Vagina (tissue), 2 donors: ENCODE measurements around the gene HMX1. TPM values are rescaled to one million over a fixed set of nuclear protein-coding genes. Genes with fewer than 3 reads are reported as not detected.

Experiments
- DNase-seq, 2 donors: peaks; one replicate each; pipeline ENCODE4 v3.0.0-alpha.2; 2017; ENCODE audit errors: extremely low spot score in 2 of 2
- H3K27ac ChIP-seq: fragments of 200-600 bp; sonication (generic); one replicate; pipeline ENCODE4 v1.5.1; 2019
- H3K27me3 ChIP-seq: fragments of 200-600 bp; sonication (generic); one replicate; pipeline ENCODE4 v1.5.1; 2019
- H3K36me3 ChIP-seq, 2 donors: fragments of 200-600 bp; sonication (generic); one replicate each; pipeline ENCODE4 v1.5.1; 2017 to 2019
- H3K4me1 ChIP-seq: fragments of 200-600 bp; sonication (generic); one replicate; pipeline ENCODE4 v1.5.1; 2019
- H3K4me3 ChIP-seq, 2 donors: fragments of 200-600 bp; sonication (generic); 1 replicate in 1 of 2; 2 replicates in 1 of 2; pipeline ENCODE4 v1.5.1; 2016 to 2019
- H3K9me3 ChIP-seq: fragments of 200-600 bp; sonication (generic); one replicate; pipeline ENCODE4 v1.5.1; 2019
- POLR2A ChIP-seq, 2 donors: fragments of 450-650 bp; IDR thresholded peaks; one replicate each; pipeline ENCODE4 v1.6.1; 2017; ENCODE audit warnings: antibody characterized with exemption in 2 of 2, mild to moderate bottlenecking in 2 of 2, moderate library complexity in 2 of 2
- POLR2AphosphoS5 ChIP-seq, 2 donors: sonication (generic); formaldehyde crosslinking; IDR thresholded peaks; one replicate each; pipeline ENCODE4 v1.9.0; 2017; ENCODE audit warnings: antibody characterized with exemption in 2 of 2, mild to moderate bottlenecking in 2 of 2, low read depth in 1 of 2; ENCODE audit not compliant: insufficient read depth in 1 of 2
- intact Hi-C: fragments of 100-400 bp; cut with DNase I; formaldehyde crosslinking; loops from one replicate; pipeline ENCODE4 v1.15.1; 2023
- total RNA-seq: library from RNA; depleted of rRNA; stranded (reverse); fragments of >200 nt; gene quantifications from one replicate; pipeline ENCODE4 v1.2.3, GENCODE V29; 2016
- TF ChIP-seq, protein P1 (sequence below), 3 experiments: fragments of 450-650 bp in 2 of 3; fragments of 200-600 bp in 1 of 3; sonication (generic) in 1 of 3; IDR thresholded peaks; one replicate each; pipeline ENCODE4 v1.5.1; 2017 to 2019; ENCODE audit warnings: antibody characterized with exemption in 3 of 3, mild to moderate bottlenecking in 2 of 3, moderate library complexity in 2 of 3

The HMX1 gene
- total RNA-seq, 1 donor from 2014 or later = not detected

DNA sequence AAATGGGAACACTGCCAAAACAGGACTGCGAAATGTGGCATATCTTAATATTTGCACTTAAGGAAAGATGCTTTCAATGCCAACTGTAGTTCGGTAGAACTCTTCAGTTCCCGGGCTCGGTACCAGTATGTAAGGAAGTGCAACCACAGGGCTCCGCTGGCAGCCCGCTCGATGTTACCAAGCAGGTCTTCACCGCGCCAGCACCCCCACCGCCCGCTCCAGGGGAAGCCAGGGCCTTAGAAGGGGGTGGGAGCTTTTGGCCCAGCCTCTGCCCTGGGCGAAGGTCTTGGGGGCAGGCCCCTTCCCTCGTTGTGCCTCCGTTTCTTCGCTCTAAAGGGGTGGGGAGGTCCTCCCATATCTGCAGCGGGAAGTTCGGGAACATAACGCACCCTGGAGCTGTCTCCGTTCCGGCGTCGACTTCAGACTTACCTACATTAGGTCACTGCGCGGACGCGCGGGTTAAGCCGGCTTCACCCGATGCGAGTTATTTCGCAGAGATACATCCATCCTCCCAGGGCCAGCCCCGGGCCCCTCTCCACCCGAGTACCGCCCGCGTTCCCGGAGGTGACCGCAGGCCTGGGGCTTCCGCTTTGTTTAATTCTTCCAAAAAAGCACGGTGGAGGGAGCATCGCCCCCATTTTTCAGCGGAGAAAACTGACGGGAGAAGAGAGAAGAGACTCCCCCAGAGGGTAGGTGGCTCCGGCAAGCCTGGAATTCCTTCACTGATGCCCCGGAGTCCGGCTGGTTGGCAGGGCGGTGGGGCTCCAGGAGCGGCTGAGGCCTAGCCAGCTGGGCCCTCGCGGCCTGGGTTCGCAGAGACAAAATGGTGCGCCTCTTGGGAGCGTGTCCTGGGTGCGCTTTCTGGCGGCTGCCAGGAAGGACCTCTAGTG is 1.0 kb upstream of the HMX1 start:
- DNase-seq = no peak
- Histone ChIP-seq H3K4me1 (peaks cover 7% of the 10 kb centered on the region), H3K9me3 (no peaks in the 10 kb centered on the region), H3K27me3 (no peaks in the 10 kb centered on the region), H3K27ac (no peak overlapping the region), H3K36me3 (no peaks in the 10 kb centered on the region), H3K4me3 (no peak overlapping the region)
- intact Hi-C loops = no loop called here
- TF ChIP-seq, protein P1, sequence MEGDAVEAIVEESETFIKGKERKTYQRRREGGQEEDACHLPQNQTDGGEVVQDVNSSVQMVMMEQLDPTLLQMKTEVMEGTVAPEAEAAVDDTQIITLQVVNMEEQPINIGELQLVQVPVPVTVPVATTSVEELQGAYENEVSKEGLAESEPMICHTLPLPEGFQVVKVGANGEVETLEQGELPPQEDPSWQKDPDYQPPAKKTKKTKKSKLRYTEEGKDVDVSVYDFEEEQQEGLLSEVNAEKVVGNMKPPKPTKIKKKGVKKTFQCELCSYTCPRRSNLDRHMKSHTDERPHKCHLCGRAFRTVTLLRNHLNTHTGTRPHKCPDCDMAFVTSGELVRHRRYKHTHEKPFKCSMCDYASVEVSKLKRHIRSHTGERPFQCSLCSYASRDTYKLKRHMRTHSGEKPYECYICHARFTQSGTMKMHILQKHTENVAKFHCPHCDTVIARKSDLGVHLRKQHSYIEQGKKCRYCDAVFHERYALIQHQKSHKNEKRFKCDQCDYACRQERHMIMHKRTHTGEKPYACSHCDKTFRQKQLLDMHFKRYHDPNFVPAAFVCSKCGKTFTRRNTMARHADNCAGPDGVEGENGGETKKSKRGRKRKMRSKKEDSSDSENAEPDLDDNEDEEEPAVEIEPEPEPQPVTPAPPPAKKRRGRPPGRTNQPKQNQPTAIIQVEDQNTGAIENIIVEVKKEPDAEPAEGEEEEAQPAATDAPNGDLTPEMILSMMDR (IDR thresholded peaks at IDR 0.05) = no peak
- TF ChIP-seq POLR2AphosphoS5 (IDR thresholded peaks at IDR 0.05; ENCODE audit: insufficient read depth in 1 of 2, low read depth in 1 of 2) = no peak
- no peak for TF ChIP-seq POLR2A (IDR thresholded peaks at IDR 0.05)

DNA sequence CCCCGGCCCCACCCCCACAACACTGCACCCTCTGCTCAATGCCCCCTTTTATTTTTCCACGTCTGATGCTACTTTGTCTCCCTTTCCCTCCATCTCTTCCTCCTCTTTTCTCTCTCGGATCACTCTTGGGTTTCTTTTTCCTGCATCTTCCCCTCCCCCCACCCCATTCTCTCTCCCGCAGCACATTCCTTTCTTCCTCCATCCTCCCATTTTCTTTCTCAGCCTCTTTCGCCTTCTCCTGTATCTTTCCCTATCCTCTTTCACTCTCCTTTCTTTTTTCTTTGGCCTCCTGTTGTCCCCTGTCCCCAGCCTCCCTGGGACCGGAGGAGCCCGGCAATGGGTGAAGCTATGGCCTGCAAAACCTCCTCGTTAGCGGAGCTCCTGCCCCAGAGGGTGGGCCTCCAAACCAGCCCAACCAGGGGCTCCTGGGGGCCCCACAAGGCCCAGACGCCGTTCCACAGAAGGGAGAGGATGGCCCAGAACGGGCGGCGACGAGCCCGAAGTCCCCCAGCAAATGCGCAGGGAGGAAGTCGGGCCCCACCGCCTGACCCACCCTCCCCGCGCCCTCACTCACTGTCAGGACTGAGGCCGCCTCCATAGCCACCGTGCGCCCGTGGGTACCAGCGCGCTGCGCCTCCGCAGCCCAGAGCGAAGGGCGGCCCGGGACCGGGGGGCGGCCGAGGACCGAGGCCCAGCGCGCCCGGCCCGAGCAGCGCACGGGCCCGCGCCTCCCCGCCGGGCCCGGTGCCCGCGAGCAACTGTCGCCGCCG is 807 bp downstream of the HMX1 start:
- Histone ChIP-seq H3K27ac (no peak overlapping the region), H3K36me3 (no peaks in the 10 kb centered on the region), H3K4me3 (peak overlapping the region in 1 of 2 donors; percentile 13), H3K9me3 (no peaks in the 10 kb centered on the region), H3K4me1 (peaks cover 7% of the 10 kb centered on the region), H3K27me3 (no peaks in the 10 kb centered on the region)
- no peak for DNase-seq
- no peak for TF ChIP-seq POLR2A (IDR thresholded peaks at IDR 0.05)
- TF ChIP-seq, protein P1 (IDR thresholded peaks at IDR 0.05) = no peak
- TF ChIP-seq POLR2AphosphoS5 (IDR thresholded peaks at IDR 0.05; ENCODE audit: insufficient read depth in 1 of 2, low read depth in 1 of 2) = no peak
- intact Hi-C loops = no loop called here

DNA sequence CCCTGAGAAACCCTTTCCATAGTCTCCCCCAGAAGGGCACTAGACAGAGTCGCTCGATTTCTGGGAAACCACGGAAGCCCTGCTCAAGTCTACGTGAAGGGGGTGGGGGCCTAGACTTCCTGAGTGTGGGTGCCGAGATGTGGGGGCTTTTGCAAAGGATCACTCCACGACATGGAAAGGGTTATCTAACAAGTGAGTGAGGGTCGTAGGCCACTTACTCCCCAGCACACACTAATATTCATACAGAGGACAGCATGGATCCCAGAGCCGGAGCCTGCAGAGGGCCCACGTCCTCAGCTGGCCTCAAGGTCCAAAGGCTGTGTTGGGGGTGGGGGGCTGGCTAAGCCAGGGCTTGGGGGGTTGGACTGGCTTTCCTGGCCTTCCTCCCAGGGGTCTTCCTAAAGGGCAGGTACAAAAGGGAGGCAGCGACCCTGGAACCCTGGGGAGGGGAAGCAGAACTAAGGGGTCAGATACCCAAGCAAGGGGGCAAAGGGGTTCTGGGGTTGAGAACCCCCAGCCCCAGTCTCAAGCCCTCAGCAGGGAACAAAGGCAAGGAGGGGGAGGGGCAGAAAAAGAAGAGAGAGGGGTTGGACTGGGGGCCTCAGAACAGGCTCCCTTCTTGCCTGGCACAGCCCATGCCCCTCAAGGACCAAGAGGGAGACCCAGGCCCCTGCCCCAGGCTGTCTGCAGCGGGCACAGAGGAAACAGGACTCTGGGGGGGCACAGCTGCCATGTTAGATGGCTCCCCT is 1.6 kb downstream of the HMX1 start:
- H3K4me1 ChIP-seq = peaks cover 7% of the 10 kb centered on the region
- H3K4me3 ChIP-seq = no peak overlapping the region
- H3K36me3 ChIP-seq = no peaks in the 10 kb centered on the region
- no peak overlapping the region for H3K27ac ChIP-seq
- DNase-seq = no peak
- no peaks in the 10 kb centered on the region for H3K27me3 ChIP-seq
- no peaks in the 10 kb centered on the region for H3K9me3 ChIP-seq
- TF ChIP-seq, protein P1 (IDR thresholded peaks at IDR 0.05) = no peak
- no peak for TF ChIP-seq POLR2A (IDR thresholded peaks at IDR 0.05)
- TF ChIP-seq POLR2AphosphoS5 (IDR thresholded peaks at IDR 0.05; ENCODE audit: insufficient read depth in 1 of 2, low read depth in 1 of 2) = no peak
- intact Hi-C loops = no loop called here

DNA sequence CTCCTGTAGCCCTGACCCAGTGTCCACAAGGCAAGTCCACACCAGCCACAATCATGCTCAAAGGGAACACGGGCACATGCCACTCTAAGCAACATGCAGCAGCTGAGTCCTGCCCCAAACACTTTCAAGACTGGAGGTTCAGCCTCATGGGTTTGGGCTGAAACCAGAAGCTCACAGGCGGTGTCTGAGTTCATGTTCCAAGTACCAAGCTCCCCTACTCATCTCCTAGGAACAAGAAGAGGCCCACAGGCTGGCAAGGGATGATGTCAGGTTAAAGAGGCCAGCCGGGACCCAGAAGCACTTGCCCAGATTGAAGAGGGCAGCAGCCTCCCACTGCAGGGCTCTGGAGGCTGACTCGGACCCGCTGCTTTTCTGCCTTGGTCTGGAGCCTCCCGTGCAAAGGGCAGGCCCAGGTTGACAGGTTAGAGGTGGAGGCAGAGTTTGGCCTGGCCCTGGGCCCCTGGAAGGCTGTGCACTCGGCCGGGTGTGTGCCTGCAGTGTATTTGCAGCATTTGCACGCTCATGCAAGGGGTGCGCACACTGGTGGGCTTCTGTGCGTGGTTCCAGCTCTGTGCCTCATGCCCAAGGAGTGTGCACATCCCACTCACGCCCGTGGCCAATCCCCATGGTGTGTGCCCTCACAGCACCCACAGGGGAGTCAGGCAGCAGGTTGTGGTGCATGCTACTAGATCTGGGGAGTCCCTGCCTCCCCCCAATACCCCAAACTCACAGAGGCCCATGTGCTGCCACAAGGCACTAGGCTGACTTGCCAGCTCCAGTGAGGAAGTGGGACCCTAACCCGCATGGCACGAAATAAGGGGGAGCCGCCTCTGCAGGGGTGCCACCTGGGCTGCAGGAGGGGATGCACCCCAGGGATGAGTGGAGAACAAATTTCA is 2.4 kb downstream of the HMX1 start:
- intact Hi-C loops = no loop called here
- H3K27me3 ChIP-seq = no peaks in the 10 kb centered on the region

More for the DNA sequence above, 2.4 kb downstream of the HMX1 start:
- Histone ChIP-seq H3K9me3 (no peaks in the 10 kb centered on the region), H3K36me3 (no peaks in the 10 kb centered on the region), H3K27ac (no peak overlapping the region), H3K4me1 (peaks cover 7% of the 10 kb centered on the region), H3K4me3 (no peak overlapping the region)
- TF ChIP-seq, protein P1 (IDR thresholded peaks at IDR 0.05) = no peak
- TF ChIP-seq POLR2AphosphoS5 (IDR thresholded peaks at IDR 0.05; ENCODE audit: insufficient read depth in 1 of 2, low read depth in 1 of 2) = no peak
- no peak for TF ChIP-seq POLR2A (IDR thresholded peaks at IDR 0.05)
- no peak for DNase-seq
